Measurements from ENCODE around the gene DHX8. TPM values are rescaled to one million over a fixed set of nuclear protein-coding genes. Genes with fewer than 3 reads are reported as not detected.

The DHX8 gene
- total and polyA plus RNA-seq, 2 donors (not counting 3 experiments of a cell fraction or from before 2014, with no cell fraction given): 34.9 to 65.6 TPM

DNA sequence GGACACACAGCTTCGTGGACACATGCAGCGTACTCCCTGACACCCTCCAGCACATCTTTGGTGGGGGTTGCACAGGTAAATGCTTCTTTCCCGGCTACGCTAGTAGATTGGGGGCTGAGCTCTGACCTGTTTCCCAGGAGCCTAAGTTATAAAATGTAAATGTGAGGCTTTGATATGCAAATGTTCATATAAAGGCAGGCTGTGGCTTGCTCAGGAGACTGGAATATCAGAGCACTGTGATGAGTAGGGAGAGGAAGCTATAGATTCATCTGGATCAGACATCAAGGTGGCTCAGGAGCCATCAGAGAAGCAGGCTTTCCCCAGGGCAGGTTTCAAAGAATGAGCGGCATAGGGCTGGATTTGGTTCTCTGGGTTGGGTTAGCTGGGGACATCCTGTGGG, 65.7 kb downstream of the DHX8 start:
- H3K4me3 ChIP-seq (replicated peaks in 1 of 3; ENCODE audit: insufficient read depth in 1 of 3, low read depth in 1 of 3, low read length in 3 of 3): no peak overlapping the region
- H3K9me3 ChIP-seq (replicated peaks; ENCODE audit: control insufficient read depth, insufficient read depth, low read length): no peaks in the 10 kb centered on the region
- no peaks in the 10 kb centered on the region for H4K20me1 ChIP-seq (replicated peaks; ENCODE audit: control insufficient read depth, extremely low read depth, insufficient read depth, low read length)
- TF ChIP-seq FOS (IDR thresholded peaks at IDR 0.05; ENCODE audit: borderline replicate concordance, insufficient read depth, low read length) (no peak), GATA2 (IDR thresholded peaks at IDR 0.05; ENCODE audit: insufficient read depth, insufficient read length, low read depth, low read length) (no peak)
- no peak for DNase-seq (ENCODE audit: low read depth, low spot score)
- peaks cover 11% of the 10 kb centered on the region for H3K4me1 ChIP-seq (ENCODE audit: control insufficient read depth, extremely low read depth, insufficient read depth, low read length)
- no peak overlapping the region for H3K4me2 ChIP-seq (ENCODE audit: insufficient read depth, low read length)
- no peaks in the 10 kb centered on the region for H3K9me1 ChIP-seq (replicated peaks; ENCODE audit: control insufficient read depth, extremely low read depth, insufficient read depth, low read length)
- ChIA-PET CTCF (no interaction called here), POLR2A (no interaction called here)
- FAIRE-seq: no peak
- no peak overlapping the region for H2AFZ ChIP-seq (ENCODE audit: low read depth, low read length)
- intact Hi-C loops (cut with micrococcal nuclease) (no loop called here), dilution Hi-C loops (cut with MboI; ENCODE audit: extremely low pct_ligation_motif_present, low sequenced_read_pairs) (no loop called here)
- H3K9ac ChIP-seq (replicated peaks; ENCODE audit: extremely low read depth, insufficient read depth, low read length): no peak overlapping the region
- BruUV-seq (replicated peaks): no TSS peak
- H3K79me2 ChIP-seq (ENCODE audit: control insufficient read depth, insufficient read depth, low read length): no peaks in the 10 kb centered on the region
- H3K36me3 ChIP-seq (ENCODE audit: control insufficient read depth in 2 of 2, extremely low read depth in 1 of 2, insufficient read depth in 2 of 2, low read length in 2 of 2): no peaks in the 10 kb centered on the region
- H3K27ac ChIP-seq (ENCODE audit: insufficient read depth, low read depth, low read length): no peak overlapping the region
- peaks cover 0 to 3% of the 10 kb centered on the region in 2 experiments for H3K27me3 ChIP-seq (ENCODE audit: control insufficient read depth in 2 of 2, insufficient read depth in 2 of 2, low read length in 2 of 2)

DNA sequence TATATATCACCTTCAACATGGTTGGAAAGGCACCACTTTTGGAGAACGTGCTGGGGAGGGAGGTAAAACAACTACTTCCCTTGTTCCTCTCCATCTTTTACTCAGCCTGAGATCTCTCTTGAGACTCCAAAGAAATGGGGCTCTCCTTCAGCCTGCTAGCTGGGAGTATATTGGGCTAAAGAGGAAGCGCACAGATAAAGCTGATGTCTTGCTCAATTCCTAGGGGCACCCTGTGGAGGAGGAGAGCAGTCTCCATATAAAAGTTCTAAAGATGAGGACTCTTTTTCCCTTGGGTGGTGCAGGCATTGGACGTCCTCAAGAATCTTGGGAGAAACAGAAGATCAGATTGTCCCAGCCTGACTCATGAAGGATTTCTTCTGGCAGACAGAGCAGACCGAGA, 67.0 kb downstream of the DHX8 start:
- no peak for DNase-seq (ENCODE audit: low read depth, low spot score)
- dilution Hi-C loops (cut with MboI; ENCODE audit: extremely low pct_ligation_motif_present, low sequenced_read_pairs): no loop called here
- H3K9ac ChIP-seq (replicated peaks; ENCODE audit: extremely low read depth, insufficient read depth, low read length): no peak overlapping the region
- no TSS peak for BruUV-seq (replicated peaks)
- no peaks in the 10 kb centered on the region for H3K79me2 ChIP-seq (ENCODE audit: control insufficient read depth, insufficient read depth, low read length)
- intact Hi-C loops (cut with micrococcal nuclease): no loop called here
- ChIA-PET CTCF (no interaction called here), POLR2A (no interaction called here)
- no peaks in the 10 kb centered on the region for H4K20me1 ChIP-seq (replicated peaks; ENCODE audit: control insufficient read depth, extremely low read depth, insufficient read depth, low read length)
- H3K4me2 ChIP-seq (ENCODE audit: insufficient read depth, low read length): no peak overlapping the region
- peaks cover 0 to 5% of the 10 kb centered on the region in 2 experiments for H3K27me3 ChIP-seq (ENCODE audit: control insufficient read depth in 2 of 2, insufficient read depth in 2 of 2, low read length in 2 of 2)
- FAIRE-seq: no peak
- H3K9me1 ChIP-seq (replicated peaks; ENCODE audit: control insufficient read depth, extremely low read depth, insufficient read depth, low read length): no peaks in the 10 kb centered on the region
- H3K4me3 ChIP-seq (replicated peaks in 1 of 3; ENCODE audit: insufficient read depth in 1 of 3, low read depth in 1 of 3, low read length in 3 of 3): no peak overlapping the region
- TF ChIP-seq EZH2 (IDR thresholded peaks at IDR 0.05; ENCODE audit: borderline replicate concordance, low read depth, low read length, severe bottlenecking) (no peak), JUN (IDR thresholded peaks at IDR 0.05; ENCODE audit: borderline replicate concordance, insufficient read depth, insufficient read length, low read depth) (no peak), FOS (IDR thresholded peaks at IDR 0.05; ENCODE audit: borderline replicate concordance, insufficient read depth, low read length) (no peak), GATA2 (IDR thresholded peaks at IDR 0.05; ENCODE audit: insufficient read depth, insufficient read length, low read depth, low read length) (no peak), POLR2A (IDR thresholded peaks at IDR 0.05; ENCODE audit: low read depth, low read length) (no peak)
- no peaks in the 10 kb centered on the region for H3K9me3 ChIP-seq (replicated peaks; ENCODE audit: control insufficient read depth, insufficient read depth, low read length)
- H3K36me3 ChIP-seq (ENCODE audit: control insufficient read depth in 2 of 2, extremely low read depth in 1 of 2, insufficient read depth in 2 of 2, low read length in 2 of 2): no peaks in the 10 kb centered on the region
- H3K4me1 ChIP-seq (ENCODE audit: control insufficient read depth, extremely low read depth, insufficient read depth, low read length): peaks cover 6% of the 10 kb centered on the region
- H2AFZ ChIP-seq (ENCODE audit: low read depth, low read length): no peak overlapping the region
- no peak overlapping the region for H3K27ac ChIP-seq (ENCODE audit: insufficient read depth, low read depth, low read length)
